RWPE1 (cell line): Measurements from ENCODE around the gene MGARP.

ENCODE experiments used
- CTCF ChIA-PET: fragments of 350-600 bp; sonication (Branson Sonifier 250); formaldehyde crosslinking; extraction: SDS; loops from one replicate; lab custom pipeline; 2021; lab: Yijun Ruan, JAX
- POLR2A ChIA-PET: fragments of 400-600 bp; formaldehyde crosslinking; extraction: SDS; loops from one replicate; lab custom pipeline; 2020; ENCODE audit warnings: antibody characterized with exemption; ENCODE audit not compliant: low non-redundant PET; lab: Yijun Ruan, JAX
- DNase-seq: peaks from one replicate; pipeline ENCODE4 v3.0.0; 2012; ENCODE audit warnings: low spot score
- H3K27ac ChIP-seq: fragments of 450-650 bp; 2 replicates; pipeline ENCODE4 v1.5.1; 2017
- TF ChIP-seq, protein P1 (sequence below): fragments of 450-650 bp; conservative IDR thresholded peaks from 2 replicates; pipeline ENCODE4 v1.5.1; 2017; ENCODE audit warnings: low read depth, mild to moderate bottlenecking

The MGARP gene

DNA sequence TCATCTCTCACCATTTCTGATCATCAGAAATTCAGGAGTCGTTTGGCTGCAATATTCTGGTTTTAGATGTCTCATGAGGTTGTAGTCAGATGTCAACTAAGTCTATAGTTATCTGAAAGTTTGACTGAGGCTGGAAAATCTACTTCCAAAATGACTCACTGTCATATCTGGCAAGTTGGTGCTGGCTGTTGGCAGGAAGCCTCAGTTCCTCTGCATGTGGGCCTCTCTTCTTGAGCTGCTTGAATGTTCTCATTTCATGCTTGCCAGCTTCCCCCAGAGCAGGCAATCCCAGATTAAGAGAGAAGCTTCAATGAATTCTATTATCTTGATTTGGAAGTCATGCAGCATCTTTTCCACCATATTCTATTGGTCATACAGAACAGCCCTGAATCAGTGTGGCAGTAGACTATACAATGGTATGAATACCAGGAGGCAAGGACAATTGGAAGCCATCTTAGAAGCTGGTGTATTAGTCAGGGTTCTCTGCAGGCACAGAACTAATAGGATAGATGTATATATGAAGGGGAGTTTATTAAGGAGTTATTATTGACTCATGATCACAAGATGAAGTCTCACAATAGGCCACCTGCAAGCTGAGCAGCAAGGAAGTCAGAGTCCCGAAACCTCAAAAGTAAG is 56.2 kb downstream of the MGARP start:
- ChIA-PET CTCF (interaction anchor here (0.9 kb wide), 1 partner anchor 33 kb away, joined by 5 read pairs; no protein-coding TSS in a partner anchor), POLR2A (no interaction called here)
- no peak for DNase-seq

DNA sequence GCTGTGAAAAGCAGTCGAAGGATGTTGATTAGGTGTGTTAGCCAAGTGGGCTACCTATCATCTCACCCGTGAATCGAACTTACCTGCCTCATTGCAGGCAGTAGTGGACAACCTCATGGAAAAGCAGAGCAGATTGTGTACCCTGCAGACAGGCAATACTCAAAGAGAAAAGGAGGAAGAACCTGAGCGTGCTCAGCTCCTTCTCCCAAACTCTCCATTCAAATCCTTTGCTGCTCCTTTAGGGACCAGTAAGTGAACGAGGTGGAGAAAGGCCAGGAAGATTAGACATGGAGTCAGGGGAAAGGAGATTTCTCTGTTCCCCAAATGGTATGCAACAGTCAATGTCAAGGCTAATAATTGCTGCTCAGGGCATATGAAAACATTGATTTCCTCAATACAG is 57.8 kb downstream of the MGARP start:
- POLR2A ChIA-PET: no interaction called here

More for the DNA sequence above, 56.2 kb downstream of the MGARP start:
- TF ChIP-seq, protein P1, sequence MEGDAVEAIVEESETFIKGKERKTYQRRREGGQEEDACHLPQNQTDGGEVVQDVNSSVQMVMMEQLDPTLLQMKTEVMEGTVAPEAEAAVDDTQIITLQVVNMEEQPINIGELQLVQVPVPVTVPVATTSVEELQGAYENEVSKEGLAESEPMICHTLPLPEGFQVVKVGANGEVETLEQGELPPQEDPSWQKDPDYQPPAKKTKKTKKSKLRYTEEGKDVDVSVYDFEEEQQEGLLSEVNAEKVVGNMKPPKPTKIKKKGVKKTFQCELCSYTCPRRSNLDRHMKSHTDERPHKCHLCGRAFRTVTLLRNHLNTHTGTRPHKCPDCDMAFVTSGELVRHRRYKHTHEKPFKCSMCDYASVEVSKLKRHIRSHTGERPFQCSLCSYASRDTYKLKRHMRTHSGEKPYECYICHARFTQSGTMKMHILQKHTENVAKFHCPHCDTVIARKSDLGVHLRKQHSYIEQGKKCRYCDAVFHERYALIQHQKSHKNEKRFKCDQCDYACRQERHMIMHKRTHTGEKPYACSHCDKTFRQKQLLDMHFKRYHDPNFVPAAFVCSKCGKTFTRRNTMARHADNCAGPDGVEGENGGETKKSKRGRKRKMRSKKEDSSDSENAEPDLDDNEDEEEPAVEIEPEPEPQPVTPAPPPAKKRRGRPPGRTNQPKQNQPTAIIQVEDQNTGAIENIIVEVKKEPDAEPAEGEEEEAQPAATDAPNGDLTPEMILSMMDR: no peak
- no peak overlapping the region for H3K27ac ChIP-seq

DNA sequence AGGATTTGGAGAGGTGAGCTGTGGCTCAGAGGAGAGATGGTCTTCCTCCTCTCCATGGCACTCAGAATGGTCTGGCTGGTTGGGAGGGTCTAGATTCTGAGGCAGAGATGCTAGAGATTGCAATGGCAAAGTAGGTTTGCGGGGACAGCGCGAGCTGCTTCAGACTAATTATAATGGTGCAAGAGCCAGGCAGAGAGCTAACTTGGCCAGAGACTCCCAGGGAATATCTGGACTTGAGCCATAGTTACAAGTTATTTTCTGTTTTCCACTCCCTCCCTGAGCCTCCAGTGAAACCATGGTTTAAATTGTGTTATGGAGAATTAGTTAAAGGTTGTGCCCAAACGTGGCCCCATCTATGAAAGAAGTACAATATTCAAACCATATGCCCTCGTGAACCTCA is 58.3 kb downstream of the MGARP start:
- ChIA-PET POLR2A (no interaction called here), CTCF (interaction anchor here (0.5 kb wide), 1 partner anchor 186 kb away, joined by 4 read pairs; no protein-coding TSS in a partner anchor)
- TF ChIP-seq, protein P1: no peak
- no peak for DNase-seq
- no peak overlapping the region for H3K27ac ChIP-seq

More for the DNA sequence above, 57.8 kb downstream of the MGARP start:
- no peak for DNase-seq
- TF ChIP-seq, protein P1: no peak
- CTCF ChIA-PET: no interaction called here
- H3K27ac ChIP-seq: no peak overlapping the region

DNA sequence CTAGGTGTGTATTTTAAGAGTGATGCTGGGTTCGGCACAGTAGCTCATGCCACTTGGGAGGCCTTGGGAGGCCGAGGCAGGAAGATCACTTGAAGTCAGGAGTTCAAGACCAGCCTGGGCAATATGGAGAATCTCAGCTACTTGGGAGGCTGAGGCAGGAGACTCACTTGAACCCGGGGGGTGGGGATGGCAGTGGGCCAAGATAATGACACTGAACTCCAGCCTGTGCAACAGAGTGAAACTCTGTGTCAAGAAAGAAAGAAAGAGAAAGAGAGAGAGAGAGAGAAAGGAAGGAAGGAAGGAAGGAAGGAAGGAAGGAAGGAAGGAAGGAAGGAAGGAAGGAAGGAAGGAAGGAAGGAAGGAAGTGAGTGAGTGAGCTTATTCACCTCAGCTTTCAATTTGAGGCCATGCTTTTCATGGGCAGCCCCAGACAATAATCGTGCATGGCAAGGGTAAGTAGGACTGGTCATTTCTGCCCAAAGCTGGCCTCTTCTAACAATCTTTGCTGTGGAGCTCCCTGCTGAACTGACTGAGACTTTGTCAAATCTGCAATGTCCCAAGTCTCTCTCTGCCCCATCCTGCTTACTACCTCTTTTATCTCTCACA is 60.5 kb downstream of the MGARP start:
- no peak for DNase-seq
- ChIA-PET CTCF (no interaction called here), POLR2A (no interaction called here)
- TF ChIP-seq, protein P1: no peak
- no peak overlapping the region for H3K27ac ChIP-seq
